HG03064 (cell line): Measurements from ENCODE around the gene CHST8.

ENCODE experiments used
- ATAC-seq: cut with Tn5 transposase; IDR thresholded peaks from one replicate; pipeline ENCODE4 v1.9.1; 2021; ENCODE audit warnings: low read depth; ENCODE audit not compliant: unreplicated experiment

CHST8 gene

DNA sequence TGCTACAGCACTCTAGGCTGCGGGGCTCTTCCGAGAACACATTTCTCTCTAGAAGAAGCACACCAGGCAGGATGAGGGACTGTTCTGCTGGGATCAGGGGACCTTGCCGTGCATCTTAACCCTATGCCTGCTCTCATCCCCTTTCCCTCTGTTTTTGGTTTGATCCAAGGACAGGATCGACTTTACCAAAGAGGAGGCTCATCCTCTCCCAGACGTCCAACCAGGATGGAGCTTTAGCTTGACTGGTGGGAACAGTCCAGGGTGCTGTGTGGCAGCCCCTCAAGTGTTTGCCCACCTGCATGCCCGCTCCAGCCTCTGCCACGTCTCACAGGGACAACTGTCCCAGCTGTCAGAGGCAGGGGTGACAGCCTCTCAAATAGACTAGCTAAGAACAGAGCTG is 132.6 kb downstream of the CHST8 start:
- ATAC-seq, result no peak

DNA sequence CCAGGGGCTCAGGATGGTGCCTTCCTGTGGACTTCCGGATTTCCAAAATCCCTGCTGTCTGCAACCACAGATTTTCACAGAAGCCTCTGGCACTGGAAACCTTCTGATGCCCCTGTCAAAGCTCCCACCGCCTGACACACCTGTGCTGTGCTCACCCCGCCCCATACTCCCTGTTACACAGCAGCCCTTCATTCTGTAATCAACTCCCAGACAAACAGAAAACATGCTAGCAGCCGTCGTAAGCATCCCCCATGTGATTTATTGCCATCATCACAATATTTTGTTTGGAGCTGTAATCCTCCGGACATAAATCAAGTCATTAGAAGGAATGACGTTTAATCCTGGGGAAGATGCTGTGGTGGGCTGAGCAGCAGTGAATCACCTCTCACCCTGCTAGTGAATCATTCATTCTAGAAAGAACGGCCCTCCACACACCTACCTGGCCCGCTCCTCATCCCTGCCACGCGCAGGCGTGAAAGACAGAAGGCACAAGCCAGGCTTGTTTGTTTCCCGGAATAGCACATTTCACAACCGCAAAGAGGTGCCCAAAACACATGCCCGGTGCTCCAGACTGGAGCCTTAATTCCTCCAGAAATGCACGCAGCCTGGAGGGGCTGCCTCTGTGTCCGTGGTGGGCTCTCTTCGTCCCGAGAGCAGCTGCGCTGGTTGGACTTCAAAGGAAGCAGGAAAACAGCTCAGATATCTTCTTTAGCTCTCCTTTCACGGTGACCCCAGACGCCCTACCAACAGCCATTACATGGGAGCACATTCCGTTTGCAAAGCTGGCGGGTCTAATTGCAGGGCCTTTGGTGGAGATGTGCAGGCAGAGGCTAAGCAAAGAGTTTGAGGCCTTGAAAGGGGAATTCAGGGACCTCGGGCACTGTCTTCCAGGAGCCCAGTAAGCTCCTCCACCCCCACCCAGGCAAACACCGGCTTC is 133.6 kb downstream of the CHST8 start:
- no peak for ATAC-seq

DNA sequence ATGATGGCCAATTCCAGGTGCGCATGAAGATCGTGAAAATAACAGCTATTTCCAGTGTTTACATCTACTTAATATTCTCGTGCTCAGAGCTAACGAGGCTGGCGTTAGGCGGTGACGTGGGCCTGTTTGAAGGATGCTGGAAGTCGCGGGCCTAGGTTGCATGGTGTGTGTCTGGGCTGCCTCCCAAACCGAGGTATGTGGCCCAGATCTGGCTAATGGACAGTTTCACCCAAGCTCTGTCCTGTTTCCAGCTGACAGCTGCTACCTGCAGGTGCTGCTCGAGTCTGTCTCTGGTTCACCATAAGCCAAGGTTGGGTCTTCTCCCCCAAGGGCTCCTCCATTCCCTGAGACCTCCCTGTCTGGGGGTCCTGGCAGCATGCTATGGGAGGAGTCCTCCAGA is 134.4 kb downstream of the CHST8 start:
- ATAC-seq, result no peak

DNA sequence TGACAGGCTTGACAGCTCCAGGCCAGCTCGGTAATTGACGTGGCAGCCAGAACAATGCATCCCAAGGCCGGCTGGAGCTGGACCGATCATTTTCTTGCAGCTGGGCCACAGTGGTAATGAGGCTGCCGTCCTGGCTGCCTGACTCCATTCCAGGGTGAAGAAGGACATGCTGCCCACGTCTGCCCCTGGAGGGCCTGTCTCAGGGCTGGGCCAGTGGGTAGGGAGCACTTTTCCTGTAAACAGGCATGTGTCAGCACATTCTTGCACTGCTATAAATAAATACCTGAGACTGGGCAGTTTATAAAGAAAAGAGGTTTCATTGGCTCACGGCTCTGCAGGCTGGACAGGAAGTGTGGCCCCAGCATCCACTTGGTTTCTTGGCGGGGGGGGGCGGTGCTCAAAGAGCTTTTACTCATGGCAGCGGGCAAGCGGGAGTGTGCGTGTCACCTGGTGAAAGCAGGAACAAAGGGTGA is 136.8 kb downstream of the CHST8 start:
- no peak for ATAC-seq

DNA sequence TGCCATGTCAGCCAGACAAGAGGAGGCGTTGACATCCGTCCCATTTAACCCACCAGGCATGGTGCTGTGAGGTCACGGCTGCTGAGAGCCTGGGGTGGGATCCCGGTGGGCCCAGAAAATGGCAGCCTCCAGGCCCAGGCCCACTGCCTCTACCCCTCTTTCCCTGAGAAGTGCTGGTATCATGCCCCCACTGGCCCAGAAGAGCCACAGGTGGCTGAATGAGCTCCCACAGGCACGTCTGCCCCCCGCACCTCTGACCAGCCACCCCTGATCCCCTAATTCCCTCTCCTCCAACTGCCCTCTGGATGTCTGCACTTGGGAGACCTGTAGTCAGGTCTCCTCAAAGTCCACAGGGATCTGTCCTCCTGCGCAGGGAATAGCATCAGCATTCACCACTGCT is 137.6 kb downstream of the CHST8 start:
- no peak for ATAC-seq

DNA sequence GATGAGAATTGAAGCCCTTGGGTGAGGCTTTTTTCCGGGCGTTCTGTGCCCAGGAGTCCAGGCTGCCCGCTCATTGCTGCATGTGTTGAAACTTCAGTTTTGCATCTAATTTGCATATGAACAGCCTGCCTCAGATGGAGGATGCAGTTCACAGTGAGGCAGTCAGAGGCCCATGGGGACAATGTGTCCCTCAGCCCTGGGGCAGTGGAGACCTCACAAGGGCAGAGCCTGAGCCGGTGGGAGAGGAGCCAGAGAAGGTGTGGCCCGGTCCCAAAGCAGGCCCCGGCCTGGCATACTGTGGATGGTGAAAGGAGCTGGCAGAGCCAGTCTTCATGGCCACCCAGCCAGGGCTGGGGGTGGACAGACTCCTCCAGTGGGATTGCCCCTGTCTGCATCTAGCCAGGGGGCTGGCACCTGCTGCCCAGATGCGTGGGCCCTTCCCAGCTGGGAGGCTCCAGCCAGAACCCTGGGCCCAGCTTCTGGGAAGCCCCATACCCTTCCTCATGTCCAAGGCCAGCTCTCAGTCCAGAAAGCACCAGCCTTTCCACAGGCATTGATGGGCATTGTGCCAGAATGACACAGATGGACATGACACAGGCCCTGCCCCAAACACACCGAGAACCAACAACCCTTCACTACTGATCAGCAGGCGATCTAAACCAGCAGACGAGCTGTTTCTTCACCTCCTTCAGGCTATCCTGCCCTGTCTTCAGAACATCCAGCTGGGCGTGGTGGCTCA is 142.0 kb downstream of the CHST8 start:
- no peak for ATAC-seq

DNA sequence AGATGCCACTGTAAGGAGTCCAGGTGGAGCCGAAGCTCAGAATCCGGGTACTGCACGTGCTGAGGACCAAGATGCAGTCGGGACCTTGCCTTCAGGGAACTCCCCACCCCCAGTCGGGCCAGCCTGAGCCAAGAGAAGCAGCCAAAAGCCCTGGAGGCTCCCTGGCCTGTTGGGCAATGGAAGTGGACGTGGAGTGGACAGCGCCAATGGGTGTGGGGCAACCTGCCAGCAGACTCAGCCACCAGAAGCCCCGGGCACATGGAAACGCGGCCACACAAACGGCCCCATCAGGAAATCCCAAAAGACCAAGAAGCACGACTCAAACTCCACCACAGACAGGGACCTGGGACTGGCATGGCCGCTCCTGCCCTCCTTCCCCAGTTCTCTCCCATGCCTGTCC is 144.9 kb downstream of the CHST8 start:
- ATAC-seq, result no peak

DNA sequence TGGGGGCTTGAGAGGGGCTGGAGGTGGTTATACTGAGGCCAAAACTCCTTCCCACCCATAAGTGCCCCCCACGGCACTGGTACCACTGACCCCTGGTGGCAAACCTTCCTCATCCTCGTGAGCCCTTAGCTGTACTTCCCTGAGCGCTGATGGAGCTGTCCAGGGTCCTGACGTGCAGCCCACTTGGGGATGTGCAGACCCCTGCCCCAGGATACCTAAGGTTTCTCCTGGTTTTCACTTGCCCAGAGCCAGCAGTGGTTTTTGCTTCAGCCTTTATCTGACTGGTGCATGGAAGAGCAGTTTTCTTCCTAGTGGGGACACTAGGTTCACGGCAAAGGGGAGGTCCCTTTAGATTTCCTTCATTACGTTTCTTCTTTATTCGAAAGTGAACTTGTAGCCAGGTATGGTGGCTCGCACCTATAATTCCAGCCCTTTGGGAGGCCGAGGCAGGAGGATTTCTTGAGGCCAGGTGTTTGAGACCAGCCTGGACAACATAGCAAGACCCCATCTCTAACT is 146.2 kb downstream of the CHST8 start:
- ATAC-seq, result no peak

DNA sequence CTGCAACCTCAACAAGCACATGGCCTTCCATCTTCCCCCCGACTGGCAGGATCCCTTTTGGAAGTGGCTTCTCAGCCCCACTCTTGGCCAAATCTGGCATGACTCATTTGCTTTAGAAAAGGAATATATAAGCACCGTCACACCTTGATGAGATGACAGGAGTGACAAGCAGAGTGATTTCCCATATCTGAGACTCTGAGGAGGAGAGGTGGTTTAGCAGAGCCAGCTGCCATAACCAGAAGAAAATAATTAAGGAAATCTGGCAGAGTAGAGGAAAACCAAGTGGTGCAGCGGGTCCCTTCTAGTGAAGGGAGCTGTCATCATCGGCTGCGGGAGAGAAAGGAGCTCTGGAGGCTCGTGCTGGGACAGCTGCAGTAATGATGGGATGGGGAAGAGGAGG is 147.5 kb downstream of the CHST8 start:
- no peak for ATAC-seq

DNA sequence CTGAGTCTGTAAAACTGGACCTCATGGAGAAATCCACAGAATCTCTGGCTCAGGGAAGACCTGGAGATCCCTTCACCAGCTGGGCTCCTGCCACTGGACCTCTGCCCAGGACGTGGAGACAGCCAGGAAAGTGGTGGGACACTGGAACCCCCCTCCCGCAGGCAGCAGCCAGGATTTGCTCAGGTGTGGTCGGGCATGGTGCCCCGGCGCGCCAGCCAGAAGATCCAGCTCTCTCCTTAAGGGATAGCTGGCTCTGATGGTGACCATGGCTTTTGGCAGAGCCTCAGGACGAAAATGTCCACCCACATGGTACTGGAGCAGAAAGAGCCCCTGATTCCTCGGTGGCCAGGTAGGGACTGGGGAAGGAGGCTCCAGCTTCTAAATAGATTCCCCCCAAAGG is 148.4 kb downstream of the CHST8 start:
- ATAC-seq, result no peak

DNA sequence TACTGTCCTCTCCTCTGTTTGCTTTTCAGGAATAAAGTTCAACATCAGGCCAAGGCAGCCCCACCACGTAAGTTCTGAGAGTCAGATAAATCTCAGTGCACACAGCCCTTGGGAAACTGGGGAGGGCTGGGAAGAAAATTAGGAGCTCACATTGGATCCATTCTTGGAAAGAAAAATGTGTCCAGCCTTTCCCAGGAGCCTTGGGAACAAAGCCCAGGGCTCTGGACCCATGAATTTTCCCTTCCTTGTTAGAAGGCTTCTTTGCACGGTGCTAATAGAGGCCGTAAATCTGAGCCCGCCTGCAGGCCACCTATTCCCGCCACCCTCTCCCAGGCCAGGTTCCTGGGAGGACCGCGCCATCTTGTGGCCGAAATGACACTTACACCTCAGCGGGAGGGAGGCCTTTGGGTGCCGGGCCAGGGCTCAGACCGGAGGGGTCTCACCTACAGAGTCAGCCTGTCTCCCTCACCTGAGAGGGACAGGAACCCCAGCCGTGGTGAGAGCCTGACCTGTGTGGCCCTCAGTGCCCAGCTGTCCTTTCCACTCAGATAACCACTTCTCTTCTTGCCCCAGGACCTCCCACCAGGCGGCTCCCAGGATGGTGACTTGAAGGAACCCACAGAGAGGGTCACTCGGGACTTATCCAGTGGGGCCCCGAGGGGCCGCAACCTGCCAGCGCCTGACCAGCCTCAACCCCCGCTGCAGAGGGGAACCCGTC is 149.8 kb downstream of the CHST8 start:
- no peak for ATAC-seq

DNA sequence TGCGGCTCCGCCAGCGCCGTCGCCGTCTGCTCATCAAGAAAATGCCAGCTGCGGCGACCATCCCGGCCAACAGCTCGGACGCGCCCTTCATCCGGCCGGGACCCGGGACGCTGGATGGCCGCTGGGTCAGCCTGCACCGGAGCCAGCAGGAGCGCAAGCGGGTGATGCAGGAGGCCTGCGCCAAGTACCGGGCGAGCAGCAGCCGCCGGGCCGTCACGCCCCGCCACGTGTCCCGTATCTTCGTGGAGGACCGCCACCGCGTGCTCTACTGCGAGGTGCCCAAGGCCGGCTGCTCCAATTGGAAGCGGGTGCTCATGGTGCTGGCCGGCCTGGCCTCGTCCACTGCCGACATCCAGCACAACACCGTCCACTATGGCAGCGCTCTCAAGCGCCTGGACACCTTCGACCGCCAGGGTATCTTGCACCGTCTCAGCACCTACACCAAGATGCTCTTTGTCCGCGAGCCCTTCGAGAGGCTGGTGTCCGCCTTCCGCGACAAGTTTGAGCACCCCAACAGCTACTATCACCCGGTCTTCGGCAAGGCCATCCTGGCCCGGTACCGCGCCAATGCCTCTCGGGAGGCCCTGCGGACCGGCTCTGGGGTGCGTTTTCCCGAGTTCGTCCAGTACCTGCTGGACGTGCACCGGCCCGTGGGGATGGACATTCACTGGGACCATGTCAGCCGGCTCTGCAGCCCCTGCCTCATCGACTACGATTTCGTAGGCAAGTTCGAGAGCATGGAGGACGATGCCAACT is 150.5 kb downstream of the CHST8 start:
- ATAC-seq, result no peak

DNA sequence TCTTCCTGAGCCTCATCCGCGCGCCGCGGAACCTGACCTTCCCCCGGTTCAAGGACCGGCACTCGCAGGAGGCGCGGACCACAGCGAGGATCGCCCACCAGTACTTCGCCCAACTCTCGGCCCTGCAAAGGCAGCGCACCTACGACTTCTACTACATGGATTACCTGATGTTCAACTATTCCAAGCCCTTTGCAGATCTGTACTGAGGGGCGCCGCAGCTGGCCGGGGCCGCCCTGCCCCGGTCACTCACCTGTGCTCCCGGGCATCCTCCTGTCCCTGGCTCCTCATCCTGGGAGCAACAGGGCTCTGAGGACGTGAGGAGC is 151.1 kb downstream of the CHST8 start:
- no peak for ATAC-seq

DNA sequence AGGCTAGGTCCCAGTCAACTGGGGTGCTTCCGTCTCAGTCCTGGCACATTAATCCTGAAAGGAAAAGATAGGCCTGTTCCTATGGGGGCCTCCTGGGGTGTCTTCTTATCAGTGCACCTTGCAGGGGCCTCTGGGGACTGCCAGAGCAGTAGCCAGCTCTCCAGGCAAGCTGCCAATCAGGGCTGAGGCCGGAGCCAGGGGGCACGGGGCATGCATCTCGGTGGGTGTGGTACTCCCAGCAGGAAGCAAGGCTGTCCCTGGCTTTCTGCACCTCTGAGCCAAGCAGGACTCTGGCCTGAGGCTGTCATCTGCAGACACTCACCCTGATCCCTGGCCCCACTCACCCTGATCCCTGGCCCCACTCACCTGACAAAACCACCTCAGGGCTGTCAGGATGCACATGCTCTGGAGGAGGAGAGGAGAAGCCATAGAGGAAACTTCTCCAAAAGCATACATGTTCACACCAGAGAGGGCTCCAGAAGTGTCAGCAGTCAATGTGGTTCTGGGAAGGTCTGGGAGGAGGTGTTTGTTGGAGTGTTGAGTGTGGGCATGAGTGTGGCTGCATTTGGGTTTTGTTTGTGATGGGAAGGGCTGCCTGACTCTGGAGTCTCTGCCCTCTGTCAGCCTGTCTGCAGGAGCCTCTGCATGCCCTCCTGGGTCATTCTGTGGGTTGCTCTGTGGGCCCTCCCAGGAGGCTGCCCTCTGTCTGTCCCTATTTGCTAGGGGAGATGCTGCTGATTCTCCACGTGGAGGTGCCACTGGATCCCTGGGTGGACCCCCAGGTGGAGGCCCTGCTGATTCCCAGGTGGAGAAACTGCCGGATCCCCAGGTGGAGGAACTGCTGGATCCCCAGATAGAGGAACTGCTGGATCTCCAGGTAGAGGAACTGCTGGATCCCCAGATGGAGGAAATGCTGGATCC is 152.2 kb downstream of the CHST8 start:
- ATAC-seq, result no peak

DNA sequence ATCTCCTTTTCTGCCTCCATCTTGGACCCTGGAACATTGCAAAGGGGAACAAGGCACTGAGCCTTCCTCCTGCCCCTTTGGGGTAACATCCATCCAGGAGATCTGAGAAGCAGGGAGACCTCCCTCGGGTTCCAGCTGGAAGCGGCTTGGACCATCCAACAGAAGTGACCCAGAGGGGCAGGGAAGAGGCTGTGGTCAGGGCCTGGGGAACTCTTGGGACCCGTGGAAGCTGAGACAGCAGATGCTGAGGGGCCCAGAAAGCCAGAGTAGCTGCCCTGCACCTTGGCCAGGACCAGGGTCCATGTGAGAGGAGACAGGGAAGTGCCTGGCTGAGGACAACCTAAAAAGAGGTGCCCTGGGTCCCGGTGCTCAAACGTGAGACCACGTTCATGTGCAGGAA is 153.0 kb downstream of the CHST8 start:
- ATAC-seq, result no peak

DNA sequence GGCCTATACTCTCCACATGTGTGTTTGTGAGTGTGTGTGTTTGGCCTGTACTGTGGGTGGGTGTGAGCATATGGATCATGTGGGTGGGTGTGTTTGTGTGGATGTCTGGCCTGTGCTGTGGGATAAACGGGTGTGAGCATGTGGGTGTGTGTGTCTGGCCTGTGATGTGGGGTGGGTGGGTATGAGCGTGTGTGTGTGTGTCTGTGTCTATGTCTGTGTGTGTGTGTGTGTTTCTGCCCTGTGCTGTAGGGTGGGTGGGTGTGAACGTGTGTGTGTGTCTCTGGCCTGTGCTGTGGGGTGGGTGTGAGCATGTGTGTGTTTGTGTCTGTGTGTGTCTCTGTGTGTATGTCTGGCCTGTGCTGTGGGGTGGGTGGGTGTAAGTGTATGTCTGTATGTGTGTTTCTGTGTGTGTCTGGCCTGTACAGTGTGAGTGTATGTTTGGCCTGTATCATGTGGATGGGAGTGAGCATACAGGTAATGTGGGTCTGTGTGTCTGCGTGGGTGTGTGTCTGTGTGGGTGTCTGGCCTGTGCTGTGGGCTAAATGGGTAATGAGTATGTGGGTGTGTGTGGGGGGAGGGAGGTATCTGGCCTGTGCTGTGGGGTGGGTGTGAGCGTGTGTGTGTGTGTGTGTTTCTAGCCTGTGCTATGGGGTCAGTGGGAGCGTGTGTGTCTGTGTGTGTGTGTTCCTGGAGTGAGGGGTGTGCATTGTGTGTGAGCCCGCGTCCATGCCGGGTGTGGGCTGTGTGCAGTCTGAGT is 154.2 kb downstream of the CHST8 start:
- no peak for ATAC-seq

DNA sequence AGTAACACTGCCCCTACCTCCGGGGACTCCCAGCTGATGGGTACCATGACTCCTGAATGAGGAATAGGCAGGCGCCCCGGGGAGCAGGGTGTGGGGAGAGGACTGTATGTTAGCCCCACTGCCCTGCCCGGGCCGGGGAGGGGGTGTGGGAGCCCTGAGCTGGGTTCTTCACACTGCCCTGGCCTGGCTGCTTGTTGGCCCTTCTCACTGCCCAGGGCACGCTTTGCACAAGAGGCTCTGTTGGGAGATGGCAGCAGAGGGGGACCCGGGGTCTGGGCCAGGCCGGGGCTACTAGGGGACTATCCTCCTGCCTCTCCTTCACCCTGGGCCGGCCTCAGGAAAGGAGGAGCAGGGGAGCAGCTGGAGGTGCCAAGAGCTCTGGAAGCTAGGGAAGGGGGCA is 155.6 kb downstream of the CHST8 start:
- ATAC-seq, result no peak

DNA sequence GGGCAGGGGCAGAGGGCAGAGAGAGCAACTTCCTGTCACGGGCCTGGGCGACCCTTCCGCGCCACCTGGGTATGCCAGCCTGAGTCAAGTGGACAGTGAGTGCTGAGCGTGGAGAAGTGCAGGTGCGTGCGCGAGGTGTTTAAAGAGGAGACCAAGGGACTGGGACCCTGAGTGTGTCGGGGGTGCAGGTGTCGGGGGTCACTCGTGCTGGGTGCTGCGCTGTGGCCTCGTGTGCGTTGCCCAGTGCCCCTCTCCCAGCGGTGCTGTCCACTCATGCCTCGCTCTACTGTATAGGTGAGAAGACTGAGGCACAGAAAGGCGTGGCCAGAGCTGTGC is 156.0 kb downstream of the CHST8 start:
- ATAC-seq, result no peak
